K562 (cell line): ENCODE measurements around the gene HCN3. TPM values are rescaled to one million over a fixed set of nuclear protein-coding genes. Genes with fewer than 3 reads are reported as not detected.

Experiments used
- E2F6 ChIP-seq, 2 experiments: IDR thresholded peaks; 2 replicates each; pipeline ENCODE4 v1.6.1; 2011; ENCODE audit warnings: borderline replicate concordance in 1 of 2, control low read depth in 1 of 2, low read depth in 1 of 2, low read length in 1 of 2, mild to moderate bottlenecking in 1 of 2, mixed read lengths in 1 of 2, moderate library complexity in 1 of 2; ENCODE audit not compliant: insufficient read depth in 1 of 2, insufficient read length in 1 of 2, poor library complexity in 1 of 2, severe bottlenecking in 1 of 2; ENCODE audit errors: extremely low read depth in 1 of 2
- ILK ChIP-seq: fragments of 450-650 bp; IDR thresholded peaks from 2 replicates; pipeline ENCODE4 v1.6.1; 2016; ENCODE audit warnings: missing genetic modification characterization, low read depth, mild to moderate bottlenecking, missing compliant biosample characterization, moderate library complexity, borderline replicate concordance
- MYNN ChIP-seq, 2 experiments: sonication (generic); formaldehyde crosslinking in 1 of 2; IDR thresholded peaks; 2 replicates each; pipeline versions ENCODE4 v1.5.0 to v1.6.1; 2016 to 2020; ENCODE audit warnings: antibody characterized with exemption in 1 of 2, missing genetic modification reagents in 1 of 2
- SMAD2 ChIP-seq: fragments of 150-350 bp; IDR thresholded peaks from 2 replicates; pipeline ENCODE4 v1.6.1; 2014; ENCODE audit warnings: low read depth, mild to moderate bottlenecking, low read length
- ZNF133 ChIP-seq: fragments of 250-450 bp; sonication (Bioruptor Pico); IDR thresholded peaks from 2 replicates; pipeline ENCODE4 v1.4.0; 2020; ENCODE audit warnings: mild to moderate bottlenecking
- polyA plus RNA-seq, 8 experiments: library from polyadenylated mRNA; depleted of rRNA in 4 of 8; stranded (reverse) in 5 of 8; unstranded in 3 of 8; fragments of >200 nt; fragmentation: Nextera tagmentation in 2 of 8; fragmentation: Illumina TruSeq in 1 of 8; extraction: Ambion mirVana in 2 of 8; extraction: Trizol in 1 of 8; gene quantifications; 2 replicates each; pipeline versions ENCODE4 v1.2.1 to v1.2.3, GENCODE V29; 2011 to 2014; ENCODE audit warnings: inconsistent platforms in 1 of 8, missing spikeins in 1 of 8
- total RNA-seq, 7 experiments: library from RNA; depleted of rRNA in 6 of 7; stranded (reverse); fragments of >200 nt in 6 of 7; fragmentation: Illumina TruSeq in 2 of 7; extraction: Trizol in 2 of 7; gene quantifications; 2 replicates each; pipeline versions ENCODE4 v1.2.1 to v1.2.3, GENCODE V29; 2011 to 2021; ENCODE audit warnings: low replicate concordance in 1 of 7
- TF ChIP-seq, protein P1 (sequence below): sonication (generic); formaldehyde crosslinking; IDR thresholded peaks from 2 replicates; pipeline ENCODE4 v1.8.1; 2023; ENCODE audit warnings: missing genetic modification reagents, mild to moderate bottlenecking, borderline replicate concordance
- TF ChIP-seq, protein P2 (sequence below): fragments of 200-600 bp; sonication (generic); IDR thresholded peaks from one replicate; pipeline ENCODE4 v1.6.1; 2012; ENCODE audit warnings: mild to moderate bottlenecking, low read depth, low read length, inconsistent platforms

Gene HCN3
- total and polyA plus RNA-seq, 9 of the 15 experiments (the other 6 are each of a cell fraction or from before 2014, with no cell fraction given): 0.91 to 9.7 (median 3.9) TPM

- TF ChIP-seq, protein P1, sequence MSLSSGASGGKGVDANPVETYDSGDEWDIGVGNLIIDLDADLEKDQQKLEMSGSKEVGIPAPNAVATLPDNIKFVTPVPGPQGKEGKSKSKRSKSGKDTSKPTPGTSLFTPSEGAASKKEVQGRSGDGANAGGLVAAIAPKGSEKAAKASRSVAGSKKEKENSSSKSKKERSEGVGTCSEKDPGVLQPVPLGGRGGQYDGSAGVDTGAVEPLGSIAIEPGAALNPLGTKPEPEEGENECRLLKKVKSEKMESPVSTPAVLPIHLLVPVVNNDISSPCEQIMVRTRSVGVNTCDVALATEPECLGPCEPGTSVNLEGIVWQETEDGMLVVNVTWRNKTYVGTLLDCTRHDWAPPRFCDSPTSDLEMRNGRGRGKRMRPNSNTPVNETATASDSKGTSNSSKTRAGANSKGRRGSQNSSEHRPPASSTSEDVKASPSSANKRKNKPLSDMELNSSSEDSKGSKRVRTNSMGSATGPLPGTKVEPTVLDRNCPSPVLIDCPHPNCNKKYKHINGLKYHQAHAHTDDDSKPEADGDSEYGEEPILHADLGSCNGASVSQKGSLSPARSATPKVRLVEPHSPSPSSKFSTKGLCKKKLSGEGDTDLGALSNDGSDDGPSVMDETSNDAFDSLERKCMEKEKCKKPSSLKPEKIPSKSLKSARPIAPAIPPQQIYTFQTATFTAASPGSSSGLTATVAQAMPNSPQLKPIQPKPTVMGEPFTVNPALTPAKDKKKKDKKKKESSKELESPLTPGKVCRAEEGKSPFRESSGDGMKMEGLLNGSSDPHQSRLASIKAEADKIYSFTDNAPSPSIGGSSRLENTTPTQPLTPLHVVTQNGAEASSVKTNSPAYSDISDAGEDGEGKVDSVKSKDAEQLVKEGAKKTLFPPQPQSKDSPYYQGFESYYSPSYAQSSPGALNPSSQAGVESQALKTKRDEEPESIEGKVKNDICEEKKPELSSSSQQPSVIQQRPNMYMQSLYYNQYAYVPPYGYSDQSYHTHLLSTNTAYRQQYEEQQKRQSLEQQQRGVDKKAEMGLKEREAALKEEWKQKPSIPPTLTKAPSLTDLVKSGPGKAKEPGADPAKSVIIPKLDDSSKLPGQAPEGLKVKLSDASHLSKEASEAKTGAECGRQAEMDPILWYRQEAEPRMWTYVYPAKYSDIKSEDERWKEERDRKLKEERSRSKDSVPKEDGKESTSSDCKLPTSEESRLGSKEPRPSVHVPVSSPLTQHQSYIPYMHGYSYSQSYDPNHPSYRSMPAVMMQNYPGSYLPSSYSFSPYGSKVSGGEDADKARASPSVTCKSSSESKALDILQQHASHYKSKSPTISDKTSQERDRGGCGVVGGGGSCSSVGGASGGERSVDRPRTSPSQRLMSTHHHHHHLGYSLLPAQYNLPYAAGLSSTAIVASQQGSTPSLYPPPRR (CRISPR knock-in tag): peak; percentile 99
- TF ChIP-seq SMAD2: no peak
- peak; percentile 98 for TF ChIP-seq E2F6 (IDR thresholded peaks at IDR 0.05; ENCODE audit: borderline replicate concordance in 1 of 2, extremely low read depth in 1 of 2, insufficient read depth in 1 of 2, insufficient read length in 1 of 2, low read depth in 1 of 2, low read length in 1 of 2, poor library complexity in 1 of 2, severe bottlenecking in 1 of 2)
- TF ChIP-seq, protein P2, sequence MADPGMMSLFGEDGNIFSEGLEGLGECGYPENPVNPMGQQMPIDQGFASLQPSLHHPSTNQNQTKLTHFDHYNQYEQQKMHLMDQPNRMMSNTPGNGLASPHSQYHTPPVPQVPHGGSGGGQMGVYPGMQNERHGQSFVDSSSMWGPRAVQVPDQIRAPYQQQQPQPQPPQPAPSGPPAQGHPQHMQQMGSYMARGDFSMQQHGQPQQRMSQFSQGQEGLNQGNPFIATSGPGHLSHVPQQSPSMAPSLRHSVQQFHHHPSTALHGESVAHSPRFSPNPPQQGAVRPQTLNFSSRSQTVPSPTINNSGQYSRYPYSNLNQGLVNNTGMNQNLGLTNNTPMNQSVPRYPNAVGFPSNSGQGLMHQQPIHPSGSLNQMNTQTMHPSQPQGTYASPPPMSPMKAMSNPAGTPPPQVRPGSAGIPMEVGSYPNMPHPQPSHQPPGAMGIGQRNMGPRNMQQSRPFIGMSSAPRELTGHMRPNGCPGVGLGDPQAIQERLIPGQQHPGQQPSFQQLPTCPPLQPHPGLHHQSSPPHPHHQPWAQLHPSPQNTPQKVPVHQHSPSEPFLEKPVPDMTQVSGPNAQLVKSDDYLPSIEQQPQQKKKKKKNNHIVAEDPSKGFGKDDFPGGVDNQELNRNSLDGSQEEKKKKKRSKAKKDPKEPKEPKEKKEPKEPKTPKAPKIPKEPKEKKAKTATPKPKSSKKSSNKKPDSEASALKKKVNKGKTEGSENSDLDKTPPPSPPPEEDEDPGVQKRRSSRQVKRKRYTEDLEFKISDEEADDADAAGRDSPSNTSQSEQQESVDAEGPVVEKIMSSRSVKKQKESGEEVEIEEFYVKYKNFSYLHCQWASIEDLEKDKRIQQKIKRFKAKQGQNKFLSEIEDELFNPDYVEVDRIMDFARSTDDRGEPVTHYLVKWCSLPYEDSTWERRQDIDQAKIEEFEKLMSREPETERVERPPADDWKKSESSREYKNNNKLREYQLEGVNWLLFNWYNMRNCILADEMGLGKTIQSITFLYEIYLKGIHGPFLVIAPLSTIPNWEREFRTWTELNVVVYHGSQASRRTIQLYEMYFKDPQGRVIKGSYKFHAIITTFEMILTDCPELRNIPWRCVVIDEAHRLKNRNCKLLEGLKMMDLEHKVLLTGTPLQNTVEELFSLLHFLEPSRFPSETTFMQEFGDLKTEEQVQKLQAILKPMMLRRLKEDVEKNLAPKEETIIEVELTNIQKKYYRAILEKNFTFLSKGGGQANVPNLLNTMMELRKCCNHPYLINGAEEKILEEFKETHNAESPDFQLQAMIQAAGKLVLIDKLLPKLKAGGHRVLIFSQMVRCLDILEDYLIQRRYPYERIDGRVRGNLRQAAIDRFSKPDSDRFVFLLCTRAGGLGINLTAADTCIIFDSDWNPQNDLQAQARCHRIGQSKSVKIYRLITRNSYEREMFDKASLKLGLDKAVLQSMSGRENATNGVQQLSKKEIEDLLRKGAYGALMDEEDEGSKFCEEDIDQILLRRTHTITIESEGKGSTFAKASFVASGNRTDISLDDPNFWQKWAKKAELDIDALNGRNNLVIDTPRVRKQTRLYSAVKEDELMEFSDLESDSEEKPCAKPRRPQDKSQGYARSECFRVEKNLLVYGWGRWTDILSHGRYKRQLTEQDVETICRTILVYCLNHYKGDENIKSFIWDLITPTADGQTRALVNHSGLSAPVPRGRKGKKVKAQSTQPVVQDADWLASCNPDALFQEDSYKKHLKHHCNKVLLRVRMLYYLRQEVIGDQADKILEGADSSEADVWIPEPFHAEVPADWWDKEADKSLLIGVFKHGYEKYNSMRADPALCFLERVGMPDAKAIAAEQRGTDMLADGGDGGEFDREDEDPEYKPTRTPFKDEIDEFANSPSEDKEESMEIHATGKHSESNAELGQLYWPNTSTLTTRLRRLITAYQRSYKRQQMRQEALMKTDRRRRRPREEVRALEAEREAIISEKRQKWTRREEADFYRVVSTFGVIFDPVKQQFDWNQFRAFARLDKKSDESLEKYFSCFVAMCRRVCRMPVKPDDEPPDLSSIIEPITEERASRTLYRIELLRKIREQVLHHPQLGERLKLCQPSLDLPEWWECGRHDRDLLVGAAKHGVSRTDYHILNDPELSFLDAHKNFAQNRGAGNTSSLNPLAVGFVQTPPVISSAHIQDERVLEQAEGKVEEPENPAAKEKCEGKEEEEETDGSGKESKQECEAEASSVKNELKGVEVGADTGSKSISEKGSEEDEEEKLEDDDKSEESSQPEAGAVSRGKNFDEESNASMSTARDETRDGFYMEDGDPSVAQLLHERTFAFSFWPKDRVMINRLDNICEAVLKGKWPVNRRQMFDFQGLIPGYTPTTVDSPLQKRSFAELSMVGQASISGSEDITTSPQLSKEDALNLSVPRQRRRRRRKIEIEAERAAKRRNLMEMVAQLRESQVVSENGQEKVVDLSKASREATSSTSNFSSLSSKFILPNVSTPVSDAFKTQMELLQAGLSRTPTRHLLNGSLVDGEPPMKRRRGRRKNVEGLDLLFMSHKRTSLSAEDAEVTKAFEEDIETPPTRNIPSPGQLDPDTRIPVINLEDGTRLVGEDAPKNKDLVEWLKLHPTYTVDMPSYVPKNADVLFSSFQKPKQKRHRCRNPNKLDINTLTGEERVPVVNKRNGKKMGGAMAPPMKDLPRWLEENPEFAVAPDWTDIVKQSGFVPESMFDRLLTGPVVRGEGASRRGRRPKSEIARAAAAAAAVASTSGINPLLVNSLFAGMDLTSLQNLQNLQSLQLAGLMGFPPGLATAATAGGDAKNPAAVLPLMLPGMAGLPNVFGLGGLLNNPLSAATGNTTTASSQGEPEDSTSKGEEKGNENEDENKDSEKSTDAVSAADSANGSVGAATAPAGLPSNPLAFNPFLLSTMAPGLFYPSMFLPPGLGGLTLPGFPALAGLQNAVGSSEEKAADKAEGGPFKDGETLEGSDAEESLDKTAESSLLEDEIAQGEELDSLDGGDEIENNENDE: no peak
- no peak for TF ChIP-seq ILK (tag)
- TF ChIP-seq MYNN (IDR thresholded peaks at IDR 0.05): peak; percentile 48; the same call in 1 of the 2 replicates
- no peak for TF ChIP-seq MYNN (CRISPR knock-in tag; IDR thresholded peaks at IDR 0.05)
- TF ChIP-seq ZNF133 (CRISPR knock-in tag): no peak
Measured at GRCh38 chr1:155244368-155245162, 32.7 kb upstream of the HCN3 start (continued).
